ENCODE data around the gene BTBD9. TPM values are rescaled to one million over a fixed set of nuclear protein-coding genes. Genes with fewer than 3 reads are reported as not detected.
"Not testable (repeated sequence)": the region's sequence is repeated elsewhere in the genome, so short reads cannot be mapped to it uniquely, and the experiment has no call there.

The BTBD9 gene
- total RNA-seq, 1 donor from 2014 or later = 24.1 TPM

GRCh38 chr6:38432479-38432878, 207.2 kb downstream of the BTBD9 start:
- DNase-seq (ENCODE audit: extremely low spot score in 2 of 2) = no peak
- Histone ChIP-seq H3K36me3 (no peaks in the 10 kb centered on the region), H3K27ac (no peak overlapping the region), H3K27me3 (no peaks in the 10 kb centered on the region), H3K9me3 (no peaks in the 10 kb centered on the region), H3K4me1 (no peaks in the 10 kb centered on the region), H3K4me3 (no peak overlapping the region)
- intact Hi-C loops (cut with DNase I) = no loop called here
- TF ChIP-seq POLR2AphosphoS5 (IDR thresholded peaks at IDR 0.05; ENCODE audit: insufficient read depth in 1 of 2, low read depth in 1 of 2) (no peak), POLR2A (IDR thresholded peaks at IDR 0.05) (no peak)
- TF ChIP-seq, protein P1, sequence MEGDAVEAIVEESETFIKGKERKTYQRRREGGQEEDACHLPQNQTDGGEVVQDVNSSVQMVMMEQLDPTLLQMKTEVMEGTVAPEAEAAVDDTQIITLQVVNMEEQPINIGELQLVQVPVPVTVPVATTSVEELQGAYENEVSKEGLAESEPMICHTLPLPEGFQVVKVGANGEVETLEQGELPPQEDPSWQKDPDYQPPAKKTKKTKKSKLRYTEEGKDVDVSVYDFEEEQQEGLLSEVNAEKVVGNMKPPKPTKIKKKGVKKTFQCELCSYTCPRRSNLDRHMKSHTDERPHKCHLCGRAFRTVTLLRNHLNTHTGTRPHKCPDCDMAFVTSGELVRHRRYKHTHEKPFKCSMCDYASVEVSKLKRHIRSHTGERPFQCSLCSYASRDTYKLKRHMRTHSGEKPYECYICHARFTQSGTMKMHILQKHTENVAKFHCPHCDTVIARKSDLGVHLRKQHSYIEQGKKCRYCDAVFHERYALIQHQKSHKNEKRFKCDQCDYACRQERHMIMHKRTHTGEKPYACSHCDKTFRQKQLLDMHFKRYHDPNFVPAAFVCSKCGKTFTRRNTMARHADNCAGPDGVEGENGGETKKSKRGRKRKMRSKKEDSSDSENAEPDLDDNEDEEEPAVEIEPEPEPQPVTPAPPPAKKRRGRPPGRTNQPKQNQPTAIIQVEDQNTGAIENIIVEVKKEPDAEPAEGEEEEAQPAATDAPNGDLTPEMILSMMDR (IDR thresholded peaks at IDR 0.05) = no peak

DNA sequence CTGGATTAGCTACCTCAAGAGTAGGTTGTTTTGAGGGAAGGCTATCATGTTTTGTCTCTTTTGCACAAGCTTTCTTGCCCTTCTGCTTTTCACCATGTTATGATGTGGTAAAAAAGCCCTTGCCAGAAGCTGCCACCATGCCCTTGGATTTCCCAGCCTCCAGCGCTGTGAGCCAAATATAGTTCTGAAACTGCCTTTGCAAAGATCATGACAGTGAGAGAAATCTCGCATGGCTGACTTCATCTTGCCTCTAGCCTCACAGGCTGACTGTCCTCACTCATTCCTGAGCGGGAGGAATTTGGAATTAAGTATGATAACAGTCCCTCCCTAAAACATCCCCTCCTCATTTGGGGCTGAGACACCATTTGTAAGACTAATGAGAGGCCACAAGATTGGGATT, 207.7 kb downstream of the BTBD9 start:
- DNase-seq (ENCODE audit: extremely low spot score in 2 of 2) = no peak
- Histone ChIP-seq H3K36me3 (no peaks in the 10 kb centered on the region), H3K27me3 (no peaks in the 10 kb centered on the region), H3K27ac (no peak overlapping the region), H3K9me3 (no peaks in the 10 kb centered on the region), H3K4me3 (no peak overlapping the region), H3K4me1 (no peaks in the 10 kb centered on the region)
- intact Hi-C loops (cut with DNase I) = no loop called here
- no peak for TF ChIP-seq POLR2A (IDR thresholded peaks at IDR 0.05)

DNA sequence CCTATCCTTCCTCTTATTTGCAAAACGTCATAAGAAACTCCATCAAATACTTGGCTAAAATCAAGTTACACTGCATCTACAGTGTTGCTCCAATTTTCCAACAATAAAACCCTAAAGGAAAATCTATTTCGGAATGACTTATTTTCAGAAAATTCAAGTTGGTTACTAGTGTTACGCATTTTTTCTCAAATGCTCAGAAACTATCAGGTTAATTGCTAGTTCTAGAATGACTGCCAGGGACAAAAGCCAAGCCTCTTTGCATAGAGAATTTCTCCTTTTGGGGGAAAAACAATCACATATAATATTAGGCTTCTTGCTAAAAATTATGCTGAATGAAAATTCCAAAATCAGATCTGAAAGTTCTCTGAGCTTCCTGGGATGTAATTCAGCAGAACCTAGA, 210.2 kb downstream of the BTBD9 start:
- Histone ChIP-seq H3K4me1 (no peaks in the 10 kb centered on the region), H3K36me3 (no peaks in the 10 kb centered on the region), H3K27me3 (no peaks in the 10 kb centered on the region), H3K9me3 (no peaks in the 10 kb centered on the region), H3K4me3 (no peak overlapping the region), H3K27ac (no peak overlapping the region)
- DNase-seq (ENCODE audit: extremely low spot score in 2 of 2) = no peak
- TF ChIP-seq, protein P1 (IDR thresholded peaks at IDR 0.05) = no peak
- TF ChIP-seq POLR2A (IDR thresholded peaks at IDR 0.05) = no peak
- TF ChIP-seq POLR2AphosphoS5 (IDR thresholded peaks at IDR 0.05; ENCODE audit: insufficient read depth in 1 of 2, low read depth in 1 of 2) = no peak
- intact Hi-C loops (cut with DNase I) = no loop called here

GRCh38 chr6:38427492-38428210, 212.1 kb downstream of the BTBD9 start:
- Histone ChIP-seq H3K9me3 (no peaks in the 10 kb centered on the region), H3K4me1 (no peaks in the 10 kb centered on the region), H3K27ac (no peak overlapping the region), H3K4me3 (no peak overlapping the region), H3K36me3 (no peaks in the 10 kb centered on the region), H3K27me3 (no peaks in the 10 kb centered on the region)
- TF ChIP-seq POLR2A (IDR thresholded peaks at IDR 0.05) (no peak), POLR2AphosphoS5 (IDR thresholded peaks at IDR 0.05; ENCODE audit: insufficient read depth in 1 of 2, low read depth in 1 of 2) (no peak)
- TF ChIP-seq, protein P1 (IDR thresholded peaks at IDR 0.05) = no peak
- intact Hi-C loops (cut with DNase I) = no loop called here
- DNase-seq (ENCODE audit: extremely low spot score in 2 of 2) = no peak

DNA sequence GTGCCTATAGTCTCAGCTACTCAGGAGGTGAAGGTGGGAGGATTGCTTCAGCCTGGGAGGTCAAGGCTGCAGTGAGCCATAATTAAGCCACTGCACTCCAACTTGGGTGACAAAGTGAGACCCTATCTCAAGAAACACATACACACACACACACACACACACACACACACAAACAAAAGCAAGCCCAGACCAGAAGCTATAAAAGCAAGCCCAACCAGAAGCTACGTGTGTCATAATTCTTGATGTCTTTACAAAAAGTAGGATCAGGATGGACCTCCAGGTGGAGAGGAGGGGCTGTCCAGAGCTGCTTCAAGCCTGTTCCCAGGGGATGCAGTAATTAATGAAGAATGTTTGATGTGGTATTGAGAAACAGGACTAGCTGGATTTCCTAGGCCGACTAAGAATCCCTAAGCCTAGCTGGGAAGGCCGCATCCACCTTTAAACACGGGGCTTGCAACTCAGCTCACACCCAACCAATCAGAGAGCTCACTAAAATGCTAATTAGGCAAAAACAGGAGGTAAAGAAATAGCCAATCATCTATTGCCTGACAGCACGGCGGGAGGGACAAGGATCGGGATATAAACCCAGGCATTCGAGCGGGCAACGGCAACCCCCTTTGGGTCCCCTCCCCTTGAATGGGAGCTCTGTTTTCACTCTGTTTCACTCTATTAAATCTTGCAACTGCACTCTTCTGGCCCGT, 213.8 kb downstream of the BTBD9 start:
- H3K4me3 ChIP-seq; H3K9me3 ChIP-seq; H3K27me3 ChIP-seq; H3K4me1 ChIP-seq; H3K36me3 ChIP-seq; intact Hi-C loops (cut with DNase I); DNase-seq (ENCODE audit: extremely low spot score in 2 of 2); H3K27ac ChIP-seq: not testable (repeated sequence)

DNA sequence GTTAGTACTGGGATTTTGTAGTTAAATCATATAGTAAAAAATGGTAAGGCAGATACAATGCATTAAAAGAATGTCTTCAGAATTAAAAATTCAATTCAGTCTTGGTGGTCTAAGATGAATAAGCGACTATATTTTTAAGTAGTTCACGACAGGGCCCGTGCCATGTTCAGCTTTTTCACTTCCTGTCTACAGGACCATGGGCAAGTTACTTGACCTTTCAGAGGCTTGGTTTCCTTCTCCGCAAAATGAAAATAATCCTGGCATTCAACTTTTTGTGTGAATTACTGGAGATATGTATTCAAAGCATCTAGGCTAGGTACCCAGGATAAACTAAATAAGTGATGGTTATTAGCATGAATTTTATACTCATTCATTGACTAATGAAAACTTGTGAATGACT, 216.0 kb downstream of the BTBD9 start:
- no peak for DNase-seq (ENCODE audit: extremely low spot score in 2 of 2)
- Histone ChIP-seq H3K27me3 (no peaks in the 10 kb centered on the region), H3K27ac (no peak overlapping the region), H3K9me3 (no peaks in the 10 kb centered on the region), H3K36me3 (no peaks in the 10 kb centered on the region), H3K4me1 (no peaks in the 10 kb centered on the region), H3K4me3 (no peak overlapping the region)
- no peak for TF ChIP-seq POLR2AphosphoS5 (IDR thresholded peaks at IDR 0.05; ENCODE audit: insufficient read depth in 1 of 2, low read depth in 1 of 2)
- TF ChIP-seq, protein P1 (IDR thresholded peaks at IDR 0.05) = no peak
- TF ChIP-seq POLR2A (IDR thresholded peaks at IDR 0.05) = no peak
- intact Hi-C loops (cut with DNase I) = no loop called here

Data from vagina (tissue), 2 donors.